ENCODE data around the gene CLN6. TPM values are rescaled to one million over a fixed set of nuclear protein-coding genes. Genes with fewer than 3 reads are reported as not detected.

The CLN6 gene
- total and polyA plus RNA-seq, 2 experiments from 2014 or later: 10.7 to 18.7 TPM

DNA sequence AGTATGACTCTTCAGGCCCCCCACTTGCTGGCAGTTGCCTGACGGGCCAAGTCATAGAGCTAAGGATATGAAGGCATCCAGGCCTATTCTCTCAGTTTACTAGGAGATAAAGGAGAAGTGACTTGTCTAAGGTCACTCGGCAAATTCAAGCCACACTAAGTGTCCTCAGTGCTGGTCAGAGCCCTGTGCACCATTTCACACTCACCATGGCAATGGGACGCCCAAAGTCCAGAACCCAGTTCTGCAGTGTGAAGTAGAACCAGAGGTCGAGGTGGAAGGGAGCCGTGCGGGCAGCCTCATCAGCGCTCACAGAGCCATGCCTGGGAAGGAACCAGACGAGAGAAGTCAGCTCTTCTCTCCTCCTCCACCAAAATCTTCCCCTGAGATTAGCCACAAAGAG lies 11.2 kb downstream of the CLN6 start:
- 97% methylated on average over 8 of the region's 8 CpGs for WGBS (ENCODE audit: low lambda C conversion rate, missing lambda C conversion rate)
- no peak for DNase-seq (ENCODE audit: low spot score)
- TF ChIP-seq, protein P1, sequence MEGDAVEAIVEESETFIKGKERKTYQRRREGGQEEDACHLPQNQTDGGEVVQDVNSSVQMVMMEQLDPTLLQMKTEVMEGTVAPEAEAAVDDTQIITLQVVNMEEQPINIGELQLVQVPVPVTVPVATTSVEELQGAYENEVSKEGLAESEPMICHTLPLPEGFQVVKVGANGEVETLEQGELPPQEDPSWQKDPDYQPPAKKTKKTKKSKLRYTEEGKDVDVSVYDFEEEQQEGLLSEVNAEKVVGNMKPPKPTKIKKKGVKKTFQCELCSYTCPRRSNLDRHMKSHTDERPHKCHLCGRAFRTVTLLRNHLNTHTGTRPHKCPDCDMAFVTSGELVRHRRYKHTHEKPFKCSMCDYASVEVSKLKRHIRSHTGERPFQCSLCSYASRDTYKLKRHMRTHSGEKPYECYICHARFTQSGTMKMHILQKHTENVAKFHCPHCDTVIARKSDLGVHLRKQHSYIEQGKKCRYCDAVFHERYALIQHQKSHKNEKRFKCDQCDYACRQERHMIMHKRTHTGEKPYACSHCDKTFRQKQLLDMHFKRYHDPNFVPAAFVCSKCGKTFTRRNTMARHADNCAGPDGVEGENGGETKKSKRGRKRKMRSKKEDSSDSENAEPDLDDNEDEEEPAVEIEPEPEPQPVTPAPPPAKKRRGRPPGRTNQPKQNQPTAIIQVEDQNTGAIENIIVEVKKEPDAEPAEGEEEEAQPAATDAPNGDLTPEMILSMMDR (IDR thresholded peaks at IDR 0.05; ENCODE audit: poor library complexity): no peak
- TF ChIP-seq EZH2phosphoT487 (IDR thresholded peaks at IDR 0.05; ENCODE audit: low read depth, severe bottlenecking, unreplicated experiment) (no peak), EZH2 (IDR thresholded peaks at IDR 0.05; ENCODE audit: borderline replicate concordance) (no peak)
- Histone ChIP-seq H3K27ac (no peak overlapping the region), H3K79me2 (peaks cover 59% of the 10 kb centered on the region), H3K4me3 (no peak overlapping the region), H2AFZ (no peak overlapping the region), H3K36me3 (replicated peaks; ENCODE audit: insufficient read depth, low read depth) (no peaks in the 10 kb centered on the region), H3K9me3 (ENCODE audit: low read depth) (no peaks in the 10 kb centered on the region), H3K4me1 (ENCODE audit: insufficient read depth) (no peaks in the 10 kb centered on the region), H3K9me2 (replicated peaks; ENCODE audit: insufficient read depth) (no peaks in the 10 kb centered on the region), H3K4me2 (no peak overlapping the region), H4K20me1 (ENCODE audit: insufficient read depth, poor library complexity, severe bottlenecking) (no peaks in the 10 kb centered on the region), H3K27me3 (no peaks in the 10 kb centered on the region)

DNA sequence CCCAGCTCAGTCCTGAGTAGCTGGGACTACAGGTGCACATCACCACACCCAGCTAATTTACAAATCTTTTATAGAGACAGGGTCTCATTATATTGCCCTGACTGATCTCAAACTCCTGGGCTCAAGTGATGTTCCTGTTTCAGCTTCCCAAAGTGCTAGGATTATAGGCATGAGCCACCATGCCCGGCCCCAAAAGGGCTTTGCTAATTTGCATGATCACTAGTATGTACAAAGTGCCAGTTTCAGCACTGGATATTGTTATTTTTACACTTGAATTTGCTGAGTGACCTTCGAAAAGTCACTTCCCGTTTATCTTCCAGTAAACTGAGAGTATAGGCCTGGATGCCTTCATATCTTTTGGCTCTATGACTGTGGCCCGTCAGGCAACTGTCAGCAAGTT lies 12.2 kb downstream of the CLN6 start:
- no peaks in the 10 kb centered on the region for H4K20me1 ChIP-seq (ENCODE audit: insufficient read depth, poor library complexity, severe bottlenecking)
- H3K9me2 ChIP-seq (replicated peaks; ENCODE audit: insufficient read depth): no peaks in the 10 kb centered on the region
- H3K4me1 ChIP-seq (ENCODE audit: insufficient read depth): no peaks in the 10 kb centered on the region
- H3K27me3 ChIP-seq: no peaks in the 10 kb centered on the region
- TF ChIP-seq, protein P1 (IDR thresholded peaks at IDR 0.05; ENCODE audit: poor library complexity): no peak
- TF ChIP-seq EZH2phosphoT487 (IDR thresholded peaks at IDR 0.05; ENCODE audit: low read depth, severe bottlenecking, unreplicated experiment) (no peak), EZH2 (IDR thresholded peaks at IDR 0.05; ENCODE audit: borderline replicate concordance) (no peak)
- H3K4me2 ChIP-seq: no peak overlapping the region
- H3K36me3 ChIP-seq (replicated peaks; ENCODE audit: insufficient read depth, low read depth): no peaks in the 10 kb centered on the region
- peaks cover 54% of the 10 kb centered on the region for H3K79me2 ChIP-seq
- H3K9me3 ChIP-seq (ENCODE audit: low read depth): no peaks in the 10 kb centered on the region
- no peak for DNase-seq (ENCODE audit: low spot score)
- no peak overlapping the region for H2AFZ ChIP-seq
- 96% methylated on average over 4 of the region's 4 CpGs for WGBS (ENCODE audit: low lambda C conversion rate, missing lambda C conversion rate)
- H3K4me3 ChIP-seq: no peak overlapping the region
- H3K27ac ChIP-seq: no peak overlapping the region

- H2AFZ ChIP-seq: no peak overlapping the region
- TF ChIP-seq EZH2 (IDR thresholded peaks at IDR 0.05; ENCODE audit: borderline replicate concordance) (no peak), EZH2phosphoT487 (IDR thresholded peaks at IDR 0.05; ENCODE audit: low read depth, severe bottlenecking, unreplicated experiment) (no peak)
- TF ChIP-seq, protein P1 (IDR thresholded peaks at IDR 0.05; ENCODE audit: poor library complexity): no peak
- no peak overlapping the region for H3K4me3 ChIP-seq
- peaks cover 4% of the 10 kb centered on the region for H3K4me1 ChIP-seq (ENCODE audit: insufficient read depth)
- H3K9me3 ChIP-seq (ENCODE audit: low read depth): no peaks in the 10 kb centered on the region
- WGBS (ENCODE audit: low lambda C conversion rate, missing lambda C conversion rate): 74% methylated on average over 6 of the region's 6 CpGs
- H4K20me1 ChIP-seq (ENCODE audit: insufficient read depth, poor library complexity, severe bottlenecking): no peaks in the 10 kb centered on the region
- no peaks in the 10 kb centered on the region for H3K27me3 ChIP-seq
- DNase-seq (ENCODE audit: low spot score): no peak
- no peaks in the 10 kb centered on the region for H3K9me2 ChIP-seq (replicated peaks; ENCODE audit: insufficient read depth)
- H3K27ac ChIP-seq: no peak overlapping the region
- H3K36me3 ChIP-seq (replicated peaks; ENCODE audit: insufficient read depth, low read depth): no peaks in the 10 kb centered on the region
- no peak overlapping the region for H3K4me2 ChIP-seq
- peaks cover 50% of the 10 kb centered on the region for H3K79me2 ChIP-seq
Observed at GRCh38 chr15:68214838-68215254, 14.7 kb downstream of the CLN6 start.
